GM21528 (cell line): ENCODE results near the gene POU5F1.

Source experiments
- ATAC-seq: cut with Tn5 transposase; IDR thresholded peaks from one replicate; pipeline ENCODE4 v1.9.1; 2021; ENCODE audit warnings: mild to moderate bottlenecking, moderate library complexity; ENCODE audit not compliant: unreplicated experiment, low FRiP score

POU5F1 gene

GRCh38 chr6:31118178-31118577, 52.3 kb downstream of the POU5F1 start:
- ATAC-seq, result no peak

- ATAC-seq, result no peak
These were observed 53.7 kb downstream of the POU5F1 start for GRCh38 chr6:31116661-31117385.

- no peak for ATAC-seq
These were observed 54.4 kb downstream of the POU5F1 start for GRCh38 chr6:31115941-31116560.

GRCh38 chr6:31114970-31115849, 55.3 kb downstream of the POU5F1 start:
- ATAC-seq, result no peak

GRCh38 chr6:31114541-31114878, 56.0 kb downstream of the POU5F1 start, which contains the start of gene PSORS1C1:
TSS of gene PSORS1C1 (plus strand) at chr6:31114800. CDS start at chr6:31129633, 14,833 bp downstream.
- no peak for ATAC-seq
